ENCODE data around the gene BDNF. TPM values are rescaled to one million over a fixed set of nuclear protein-coding genes. Genes with fewer than 3 reads are reported as not detected.

BDNF gene
- polyA plus RNA-seq, 1 donor: 1.5 TPM

DNA sequence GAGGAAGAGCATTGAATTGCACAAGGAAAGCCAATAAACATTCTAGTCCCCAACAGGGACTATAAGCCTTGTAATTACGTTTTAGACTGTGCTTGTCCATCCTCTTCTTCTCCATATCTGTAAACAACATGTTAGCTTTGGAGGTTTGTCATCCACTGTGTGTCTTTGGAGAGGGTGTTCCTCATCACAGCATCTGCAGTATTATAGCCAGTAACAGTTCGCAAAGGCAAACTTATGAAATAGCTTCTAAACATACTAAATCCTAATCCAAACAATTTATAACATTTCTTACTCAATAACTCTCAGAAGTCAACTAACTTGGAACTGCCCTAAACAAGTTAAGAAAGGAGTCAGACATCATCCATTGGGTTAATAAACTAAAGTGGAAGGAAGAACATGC is 10.3 kb upstream of the BDNF start:
- no peak for DNase-seq

DNA sequence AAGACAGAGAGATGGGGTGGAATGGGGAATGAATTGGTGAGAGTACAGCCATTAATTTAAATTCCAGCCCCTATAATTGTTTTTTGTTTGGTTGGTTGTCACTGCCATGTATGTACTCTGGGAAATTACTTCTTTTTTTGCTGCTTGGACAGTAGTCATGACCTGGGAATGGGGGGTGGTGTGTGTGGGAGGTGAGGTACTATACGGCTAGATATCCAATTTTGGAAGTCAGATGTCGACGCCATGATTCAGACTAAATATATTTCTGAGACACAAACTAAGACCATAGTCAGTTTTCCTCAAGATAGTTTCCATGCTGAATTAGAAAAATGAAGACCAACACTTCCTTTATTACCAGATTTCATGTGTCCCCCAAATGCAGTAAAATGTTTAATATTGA is 7.4 kb upstream of the BDNF start:
- no peak for DNase-seq

DNA sequence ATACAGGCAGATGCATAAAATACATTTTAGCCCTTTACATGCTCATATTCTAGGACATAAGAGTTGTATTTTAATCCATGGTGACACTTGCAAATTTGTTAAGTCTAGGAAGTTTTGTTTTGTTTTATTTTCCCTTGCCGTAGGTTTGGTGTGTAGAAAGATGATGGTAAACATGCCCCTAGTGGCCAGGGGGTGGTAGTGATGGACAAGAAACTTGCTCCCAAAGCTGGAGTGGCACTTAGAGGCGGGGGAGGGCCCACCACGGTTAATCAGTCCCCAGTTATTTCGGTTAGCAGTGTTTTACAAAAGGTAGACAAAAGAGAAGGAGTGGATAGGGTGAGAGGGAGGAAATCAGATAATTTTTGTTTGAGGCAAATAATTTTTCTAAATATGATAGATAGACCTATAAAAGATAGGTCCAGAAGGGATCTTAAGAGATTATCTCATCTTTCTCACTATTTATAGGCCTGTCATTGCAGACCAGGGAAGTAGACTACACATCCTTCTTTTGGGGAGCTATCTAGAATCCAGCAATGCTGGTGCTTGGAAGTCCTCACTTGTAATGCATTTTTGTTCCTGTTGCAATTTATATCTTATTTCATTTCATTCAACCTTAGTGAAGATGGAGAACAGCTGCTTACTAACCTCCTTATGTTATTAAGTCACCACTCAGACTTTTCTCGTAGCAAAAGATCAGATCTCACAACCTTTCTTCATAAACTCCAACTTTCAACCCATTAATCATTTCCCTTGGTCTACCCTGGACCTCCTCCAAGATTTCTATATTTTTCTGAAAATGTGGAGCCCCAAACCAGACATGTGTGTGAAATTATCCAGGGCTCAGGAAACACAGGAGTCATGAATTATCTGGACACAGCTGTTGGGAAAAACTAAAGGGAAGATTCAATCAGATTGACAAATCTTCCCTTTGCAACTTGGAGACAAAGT is 5.9 kb upstream of the BDNF start:
- no peak for DNase-seq

DNA sequence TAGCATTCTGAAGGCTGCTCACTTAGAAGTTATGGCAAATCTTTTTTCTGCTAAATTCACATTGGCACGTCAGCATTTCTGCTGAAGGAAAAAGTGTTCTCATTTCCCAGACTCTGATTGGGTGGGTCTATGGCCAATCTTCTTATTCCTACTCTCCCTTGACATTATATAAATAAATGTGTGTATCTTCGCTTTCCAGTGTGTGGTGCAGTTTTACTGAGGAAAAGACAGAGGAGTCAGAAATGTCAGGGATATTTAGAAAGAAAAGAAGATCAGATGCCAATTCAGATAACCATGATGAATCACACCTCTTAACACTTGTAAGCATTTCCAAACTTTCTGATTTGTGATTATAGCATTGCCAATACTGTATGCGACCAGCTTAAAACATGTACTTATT is 3.2 kb upstream of the BDNF start:
- no peak for DNase-seq

DNA sequence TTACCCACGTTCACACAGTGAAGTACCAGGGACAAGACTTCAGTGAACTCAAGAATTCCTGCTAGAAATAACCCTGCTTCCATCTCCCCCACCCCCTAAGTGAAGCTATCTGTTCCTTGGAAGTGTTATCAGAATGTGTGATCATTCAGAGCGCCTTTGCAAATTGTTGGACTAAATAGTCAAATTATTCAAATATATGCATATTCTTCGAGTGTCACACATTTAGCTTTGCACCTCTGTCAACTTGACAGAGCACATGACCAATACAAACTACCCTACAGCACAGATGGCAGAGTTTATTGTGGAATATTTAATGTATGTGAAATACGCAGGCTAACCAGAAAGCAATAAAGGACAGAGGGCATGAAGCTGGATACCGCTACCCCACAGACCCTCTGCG is 2.6 kb upstream of the BDNF start:
- DNase-seq: no peak

DNA sequence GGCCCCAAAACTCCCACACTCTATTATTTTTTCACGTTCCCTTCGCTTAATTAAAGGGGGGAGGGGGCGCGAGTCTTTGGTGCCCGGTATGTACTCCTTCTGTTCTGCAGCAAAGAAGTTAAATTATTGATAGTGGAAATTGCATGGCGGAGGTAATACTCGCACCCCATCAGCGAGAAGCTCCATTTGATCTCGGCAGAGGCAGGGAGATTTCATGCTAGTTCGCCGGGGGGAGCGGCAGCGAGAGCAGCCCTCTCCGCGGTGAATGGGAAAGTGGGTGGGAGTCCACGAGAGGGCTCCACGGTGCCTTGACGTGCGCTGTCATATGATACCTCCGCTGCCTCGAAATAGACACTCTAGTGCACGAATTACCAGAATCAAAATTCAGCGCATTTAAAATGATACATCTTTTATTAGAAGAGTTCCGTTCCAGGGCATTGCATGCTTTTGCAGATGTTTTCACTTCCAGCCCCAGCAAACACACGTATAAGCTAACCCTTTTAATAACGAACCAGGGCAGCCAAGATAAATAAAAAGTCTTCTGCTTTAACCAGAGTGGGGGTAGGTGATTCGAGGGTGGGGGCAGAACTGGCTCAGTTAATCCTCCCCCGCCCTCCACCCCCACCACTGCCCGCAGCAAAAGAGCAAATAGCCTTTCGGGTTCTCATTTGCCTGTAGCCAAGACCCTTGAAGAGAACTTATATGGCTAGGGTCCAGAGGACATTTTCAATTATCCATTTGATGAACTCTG is 1.3 kb upstream of the BDNF start:
- no peak for DNase-seq

DNA sequence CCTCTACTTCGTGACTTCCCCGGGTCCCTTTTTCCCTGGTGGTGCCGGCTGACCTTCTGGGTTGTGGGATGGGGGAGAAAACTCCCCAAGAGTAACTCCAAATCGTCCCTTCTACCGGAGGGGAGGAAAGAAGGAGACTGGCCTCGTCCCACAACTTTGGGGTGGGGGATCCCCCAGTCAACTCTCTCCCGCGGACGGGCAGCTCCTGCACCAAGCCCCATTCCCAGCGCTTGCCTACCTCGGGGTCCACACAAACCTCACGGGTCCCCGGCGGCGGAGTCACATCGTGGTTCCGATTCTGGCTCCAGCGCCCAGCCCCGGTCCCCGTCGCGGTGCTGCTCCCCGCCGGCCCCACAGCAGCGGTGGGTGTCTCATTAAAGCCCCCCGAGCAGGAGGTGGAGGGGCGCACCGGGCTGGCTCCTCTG is 317 bp downstream of the BDNF start:
- no peak for DNase-seq

DNA sequence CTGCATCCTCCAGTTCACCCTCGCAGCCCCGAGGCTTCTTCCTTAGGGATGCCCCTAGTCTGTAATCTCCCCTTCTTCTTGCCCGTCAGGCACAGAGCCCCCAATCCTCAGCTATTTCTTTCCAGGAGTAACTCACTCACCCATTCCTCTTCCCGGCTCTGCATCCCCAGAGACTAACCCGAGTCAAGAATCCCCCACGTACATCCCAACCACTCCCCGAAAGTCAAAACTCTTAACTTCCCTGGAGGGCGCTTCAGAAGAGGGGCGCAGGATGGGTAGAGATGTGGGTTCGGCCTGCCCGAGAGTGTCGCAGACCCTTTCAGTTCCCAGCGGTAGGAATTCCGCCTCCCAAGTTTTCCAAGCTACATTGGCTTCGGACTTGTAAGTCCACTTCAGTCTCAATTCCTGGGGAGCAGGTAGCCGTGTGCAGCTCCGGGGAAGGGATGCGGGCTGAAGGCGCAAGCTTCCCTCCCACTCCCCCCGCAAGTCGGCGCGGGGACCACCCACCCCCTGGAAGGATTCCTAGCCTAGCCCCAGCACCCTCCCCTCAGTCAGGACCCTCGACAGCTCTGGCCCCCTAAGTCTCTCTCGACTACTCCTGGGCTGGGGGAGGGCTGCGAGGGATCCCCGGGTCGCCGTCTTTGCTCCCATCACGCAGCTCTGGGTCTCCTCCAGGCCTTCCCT is 871 bp downstream of the BDNF start:
- DNase-seq: no peak

DNA sequence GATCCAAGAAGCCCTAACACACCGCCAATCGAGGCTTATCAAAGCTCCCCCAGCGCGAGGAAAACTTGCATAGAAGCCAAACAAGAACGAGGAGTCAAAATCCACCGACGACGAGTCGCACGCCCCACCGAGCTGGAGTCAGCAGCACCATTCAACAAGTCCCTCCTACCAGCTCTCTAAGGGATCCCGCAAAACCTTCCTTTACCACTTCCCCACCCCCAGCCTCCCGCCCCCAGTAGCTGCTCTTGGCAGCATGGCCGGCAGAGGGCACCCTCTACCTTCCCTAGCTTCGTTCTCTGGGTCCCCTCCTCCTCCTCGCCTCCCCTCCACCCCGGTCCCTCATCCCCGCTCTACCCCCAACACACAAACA is 1.4 kb downstream of the BDNF start:
- DNase-seq: peak; percentile 86

DNA sequence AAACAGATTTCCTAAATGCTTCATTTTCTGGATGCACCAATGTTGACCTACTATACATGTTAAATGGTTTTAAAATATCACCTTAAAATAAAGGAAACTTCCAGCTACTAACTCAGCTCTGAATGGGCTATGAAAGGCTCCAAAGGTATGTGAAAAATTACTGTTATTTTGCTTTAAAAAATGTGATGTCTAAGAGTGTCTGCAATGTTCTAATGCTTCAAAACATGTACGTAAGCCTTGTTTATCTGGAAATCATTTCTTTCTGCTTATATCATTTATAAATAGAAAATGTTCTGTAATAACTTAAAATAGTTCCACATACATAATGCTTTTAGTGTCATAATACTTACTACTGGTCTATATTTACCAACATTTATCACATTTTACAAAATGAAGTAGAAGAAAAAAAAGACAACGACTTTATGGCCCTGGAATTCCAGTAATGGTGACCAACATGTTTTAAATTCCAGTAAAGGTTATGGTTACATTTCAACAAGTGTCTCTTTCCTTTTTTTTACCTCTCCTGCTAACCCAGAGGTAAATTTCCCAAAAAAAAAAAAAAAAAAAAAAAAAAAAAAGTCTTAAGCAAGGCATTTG is 2.5 kb downstream of the BDNF start:
- no peak for DNase-seq

DNA sequence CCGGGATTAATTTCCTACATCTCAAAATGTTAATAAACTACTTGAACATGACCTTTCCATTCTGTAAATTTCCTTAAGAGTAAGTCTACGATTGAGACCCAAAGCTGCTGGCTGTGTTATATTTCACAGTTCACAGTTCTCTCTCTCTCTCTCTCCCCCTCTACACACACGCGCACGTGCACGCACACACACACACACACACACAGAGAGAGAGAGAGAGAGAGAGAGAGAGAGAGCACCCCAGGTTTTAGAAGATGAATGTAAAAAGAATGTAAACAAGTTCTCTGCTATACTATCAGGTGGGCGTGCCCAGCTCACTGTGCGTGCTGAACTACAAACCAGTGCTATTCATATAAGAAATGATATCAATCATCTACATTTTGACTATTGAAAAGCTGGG is 3.3 kb downstream of the BDNF start:
- DNase-seq: no peak

DNA sequence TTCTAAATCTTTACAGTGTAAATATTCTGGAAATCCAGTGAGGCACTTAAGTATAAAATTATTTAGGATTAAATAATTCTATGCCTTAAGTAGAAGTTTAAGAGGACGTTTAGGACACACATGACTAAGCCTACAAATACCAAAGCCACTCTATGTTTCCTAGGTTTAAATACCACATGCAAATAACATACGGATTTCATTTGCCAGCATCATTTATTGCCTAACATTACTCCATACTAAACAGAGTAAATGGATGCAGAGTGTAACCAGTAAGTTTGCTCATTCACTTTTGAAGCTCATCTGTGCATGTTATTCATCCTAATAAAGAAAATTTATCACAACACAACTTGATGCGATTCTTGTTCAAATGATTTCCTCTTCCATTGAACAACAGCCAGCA is 4.1 kb downstream of the BDNF start:
- no peak for DNase-seq

DNA sequence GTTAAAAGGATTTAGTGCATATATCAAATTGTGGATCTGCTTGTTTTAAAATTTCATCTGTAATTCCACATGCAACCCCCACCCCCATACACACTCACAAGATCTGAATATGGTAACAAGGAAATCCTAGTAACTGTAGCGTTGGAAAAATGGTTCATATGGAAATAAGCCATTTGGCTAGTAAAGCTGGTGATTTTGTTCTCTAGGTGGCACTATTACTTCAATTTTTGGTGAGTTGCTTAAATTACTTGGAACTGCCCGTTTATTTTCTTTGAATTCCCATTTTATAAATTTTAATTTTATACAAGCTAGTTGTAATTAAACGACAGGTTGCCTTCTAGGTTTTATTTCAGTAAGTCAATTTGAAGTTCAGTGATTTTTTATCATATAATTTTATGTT is 5.3 kb downstream of the BDNF start:
- no peak for DNase-seq

DNA sequence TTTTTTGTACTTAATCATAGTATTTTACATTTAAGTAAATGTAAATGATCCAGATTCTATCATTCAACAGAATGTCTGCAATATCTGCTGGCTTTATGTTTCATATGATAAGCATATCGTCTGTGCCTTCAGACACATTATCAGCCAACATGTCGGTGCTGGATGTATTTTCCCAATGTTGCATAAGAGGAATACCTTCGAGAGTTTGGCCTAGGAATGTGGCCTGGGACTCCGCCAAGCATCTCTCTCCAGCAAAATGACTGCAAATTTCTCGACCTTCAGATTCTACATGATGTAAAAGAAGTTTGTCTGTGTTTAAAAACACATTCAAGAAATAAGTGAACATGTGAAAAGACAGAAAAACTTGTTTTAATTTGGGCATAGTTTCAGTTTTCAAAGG is 6.9 kb downstream of the BDNF start:
- no peak for DNase-seq

DNA sequence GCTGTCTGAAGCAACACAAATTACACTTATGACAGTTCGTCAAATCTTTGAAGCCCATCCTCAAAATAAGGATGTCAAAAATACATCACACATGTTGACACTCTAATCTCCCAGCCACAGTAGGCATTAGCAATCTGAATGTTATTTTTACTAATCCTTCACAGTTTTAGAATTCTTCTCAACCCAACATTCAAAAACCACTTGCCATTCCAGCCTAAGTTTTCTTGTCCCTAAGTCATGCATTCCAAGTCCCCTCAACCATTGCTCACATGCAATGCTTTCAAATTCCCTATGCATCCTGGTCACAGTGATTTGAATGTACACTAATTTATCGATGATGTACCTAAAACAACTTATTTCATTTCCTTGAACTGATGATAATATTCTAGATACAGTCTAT is 7.5 kb downstream of the BDNF start:
- no peak for DNase-seq

DNA sequence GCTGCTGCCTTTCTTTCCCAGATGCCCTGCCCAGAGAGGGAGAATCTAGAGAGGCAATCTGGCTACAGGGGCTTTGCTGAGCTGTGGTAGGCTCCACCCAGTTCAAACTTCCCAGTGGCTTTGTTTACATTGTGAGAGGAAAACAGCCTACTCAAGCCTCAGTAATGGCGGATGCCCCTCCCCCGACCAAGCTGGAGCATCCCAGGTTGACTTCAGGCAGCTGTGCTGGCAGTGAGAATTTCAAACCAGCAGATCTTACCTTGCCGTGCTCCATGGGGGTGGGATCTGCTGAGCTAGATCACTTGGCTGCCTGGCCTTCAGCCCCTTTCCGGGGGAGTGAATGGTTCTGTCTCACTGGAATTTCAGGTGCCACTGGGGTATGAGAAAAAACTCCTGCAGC is 12.2 kb downstream of the BDNF start:
- DNase-seq: no peak

DNA sequence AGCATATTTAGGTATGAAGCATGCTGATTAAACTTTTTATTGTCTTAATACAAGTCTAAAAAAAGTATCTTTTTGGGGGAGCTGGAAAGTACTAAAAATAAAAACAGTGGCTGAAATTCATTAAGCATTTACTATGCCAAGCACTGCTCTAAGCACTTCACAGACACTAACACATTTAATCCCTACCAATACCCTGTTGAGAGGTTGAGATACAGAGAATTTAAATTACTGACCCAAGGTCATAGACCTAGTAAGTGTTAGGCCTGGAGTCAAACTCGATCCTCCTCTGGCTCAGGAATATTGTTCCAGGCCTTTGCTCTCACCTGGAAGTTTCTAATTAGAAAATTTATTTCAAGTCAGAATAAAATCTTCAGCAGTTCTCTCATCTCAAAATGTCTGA is 18.6 kb downstream of the BDNF start:
- DNase-seq: no peak

DNA sequence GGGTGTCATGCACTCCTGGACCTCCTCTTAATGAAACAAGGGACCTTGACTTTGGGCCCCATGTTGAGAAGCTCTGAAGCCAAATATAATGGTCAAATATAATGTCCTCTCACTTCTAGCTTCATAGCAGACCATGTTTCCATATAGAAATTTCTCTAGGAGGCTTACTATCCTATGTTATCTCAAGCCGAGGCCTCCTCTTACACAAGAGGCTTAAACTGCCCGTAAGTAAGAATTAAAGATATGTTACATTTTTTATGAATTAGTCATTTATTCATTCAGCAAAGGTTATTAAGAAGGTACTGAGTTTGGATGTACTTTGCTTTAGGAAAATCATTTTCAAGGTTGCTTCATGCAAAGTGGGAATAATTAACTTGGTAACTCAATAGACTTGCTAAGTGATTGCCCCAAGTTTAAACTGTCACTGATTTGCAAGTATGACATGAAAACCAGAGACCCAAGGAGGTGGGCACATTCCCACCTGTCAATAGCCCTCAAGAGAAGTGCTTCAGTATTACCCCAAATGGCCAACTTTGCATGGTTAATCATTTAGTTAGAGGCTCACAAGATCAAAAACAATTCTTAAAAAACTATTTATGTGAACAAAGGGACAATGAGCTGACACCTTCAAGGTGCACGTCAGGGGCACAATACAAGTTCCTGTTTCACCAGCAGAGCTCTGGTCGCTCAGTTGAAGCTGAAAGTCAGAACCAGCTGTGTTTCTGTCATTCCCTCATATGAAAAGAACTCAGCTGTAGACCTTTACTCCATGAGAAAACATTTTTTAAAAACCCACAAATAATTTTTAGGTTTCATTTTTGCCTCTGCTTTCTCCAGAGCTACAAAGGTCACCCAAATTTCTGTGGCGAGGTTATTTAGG is 20.9 kb downstream of the BDNF start:
- no peak for DNase-seq

DNA sequence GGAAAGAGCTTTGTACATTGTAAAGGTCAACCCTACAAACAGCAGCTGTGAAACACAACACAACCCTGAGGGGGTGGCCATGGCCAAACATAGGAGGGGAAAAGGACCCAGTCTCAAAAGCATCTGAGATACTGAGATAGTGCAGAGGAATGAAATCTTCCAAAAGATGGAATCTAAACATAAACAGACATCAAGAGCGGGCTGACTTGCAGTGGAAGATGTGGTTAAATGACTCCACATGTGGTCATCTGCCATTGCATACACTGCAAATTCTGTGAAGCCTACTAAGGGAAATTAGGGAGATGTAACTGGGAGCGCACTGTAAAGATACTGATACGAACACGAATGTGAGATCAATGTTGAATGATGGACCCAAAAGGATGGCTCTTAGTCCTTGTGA is 22.0 kb downstream of the BDNF start:
- no peak for DNase-seq

DNA sequence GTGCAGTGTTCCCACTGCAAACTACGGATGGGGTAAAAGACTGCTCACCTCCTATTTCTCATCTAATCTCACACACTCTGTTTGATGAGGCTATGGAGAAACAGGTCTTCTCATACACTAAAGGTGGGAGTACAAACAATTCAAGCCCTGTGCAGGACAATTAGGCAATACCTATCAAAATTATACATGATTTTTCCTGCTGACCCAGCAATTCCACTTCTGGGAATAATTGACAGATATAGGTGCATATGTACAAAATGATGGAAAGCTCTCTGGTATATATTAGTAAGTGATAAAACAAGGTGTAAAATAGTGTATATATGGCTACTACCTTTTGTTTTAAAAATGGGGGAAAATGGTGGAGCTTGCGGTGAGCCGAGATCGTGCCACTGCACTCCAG is 23.1 kb downstream of the BDNF start:
- no peak for DNase-seq

DNA sequence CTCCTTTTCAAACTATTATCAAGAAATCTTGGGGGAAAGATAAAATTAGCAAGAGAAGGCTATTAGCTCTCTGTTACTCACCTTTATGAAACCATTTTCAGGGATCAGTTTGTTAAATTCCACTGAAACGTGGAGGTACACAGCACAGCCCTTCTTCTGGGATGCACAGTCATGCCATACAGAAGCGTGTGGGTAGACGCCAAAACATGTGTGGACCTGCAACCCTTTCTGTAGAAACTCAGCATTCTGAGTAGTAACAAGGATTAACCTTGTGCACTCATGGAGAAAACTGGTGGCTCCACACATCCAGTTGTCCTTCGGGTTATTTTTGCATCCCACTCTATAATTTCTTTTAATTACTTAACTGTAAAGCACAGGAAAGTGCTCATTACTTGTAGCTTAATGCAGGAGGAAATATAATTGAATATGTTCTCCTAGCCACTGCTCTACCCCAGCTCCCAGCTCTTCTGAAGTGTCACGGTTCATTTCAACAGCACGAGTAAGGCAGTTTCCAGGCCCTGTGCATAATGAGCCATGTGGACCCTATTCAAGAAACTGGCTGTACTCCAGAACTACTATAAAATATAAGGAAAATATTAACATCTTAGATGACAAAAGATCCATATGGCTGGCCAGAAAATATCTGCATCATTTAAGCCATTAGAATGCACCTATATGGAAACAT is 26.1 kb downstream of the BDNF start:
- no peak for DNase-seq

All from left kidney (tissue), 2 donors.